ENCODE results near the gene ABCA4.
"Not testable (repeated sequence)": the region's sequence is repeated elsewhere in the genome, so short reads cannot be mapped to it uniquely, and the experiment has no call there.

The ABCA4 gene

DNA sequence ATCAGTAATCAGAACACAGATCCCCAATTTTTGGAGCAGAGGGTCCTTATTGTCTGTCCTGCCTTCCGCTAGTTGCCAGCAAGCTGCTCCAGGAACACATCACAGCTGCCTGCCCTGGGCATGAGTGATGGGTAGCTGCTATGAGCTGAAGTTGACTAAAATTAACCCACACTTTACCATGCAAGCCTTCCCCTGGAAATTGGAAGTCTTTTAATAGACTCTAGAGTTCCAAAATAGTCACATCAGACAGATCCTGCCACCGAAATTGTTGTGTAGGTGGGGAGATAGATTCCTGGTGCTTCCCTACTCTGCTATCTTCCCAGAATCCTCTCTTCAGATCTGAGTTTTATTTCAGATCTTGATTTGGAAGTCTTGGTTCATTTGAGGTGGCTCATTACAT, 148.6 kb downstream of the ABCA4 start:
- DNase-seq = no peak

DNA sequence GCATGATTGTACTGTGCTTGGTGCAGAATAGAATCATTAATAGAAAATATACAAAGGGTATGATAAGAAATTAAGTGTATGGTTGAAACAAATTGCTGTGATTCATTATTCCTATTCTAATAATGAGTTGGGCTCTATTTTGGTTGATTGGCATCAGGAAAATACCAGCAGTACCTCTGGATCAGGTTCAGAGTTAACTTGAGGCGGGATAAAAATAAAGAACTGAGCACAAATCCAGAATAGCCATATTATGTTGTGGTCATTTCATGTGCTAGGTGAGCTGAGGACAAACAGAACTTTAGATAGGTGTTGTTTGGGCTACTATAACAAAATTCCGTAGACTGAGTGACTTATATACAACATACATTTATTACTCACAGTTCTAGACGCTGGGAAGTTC, 151.1 kb downstream of the ABCA4 start:
- no peak for DNase-seq

DNA sequence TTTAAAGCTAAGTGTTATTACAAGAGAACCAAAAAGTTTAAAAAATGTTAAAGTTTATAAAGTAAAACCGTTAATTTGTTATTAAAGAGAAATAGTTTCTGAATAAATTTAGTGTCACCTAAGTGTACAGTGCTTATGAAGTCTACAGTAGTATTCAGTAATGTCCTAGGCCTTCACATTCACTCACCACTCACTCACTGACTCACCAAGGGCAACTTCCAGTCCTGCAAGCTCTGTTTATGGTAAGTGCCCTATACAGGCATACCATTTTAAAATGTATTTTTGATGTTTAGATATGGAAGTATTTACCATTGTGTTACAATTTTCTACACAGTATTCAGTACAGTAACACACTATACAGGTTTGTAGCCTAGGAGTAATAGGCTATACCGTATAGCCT, 151.6 kb downstream of the ABCA4 start:
- DNase-seq = no peak

DNA sequence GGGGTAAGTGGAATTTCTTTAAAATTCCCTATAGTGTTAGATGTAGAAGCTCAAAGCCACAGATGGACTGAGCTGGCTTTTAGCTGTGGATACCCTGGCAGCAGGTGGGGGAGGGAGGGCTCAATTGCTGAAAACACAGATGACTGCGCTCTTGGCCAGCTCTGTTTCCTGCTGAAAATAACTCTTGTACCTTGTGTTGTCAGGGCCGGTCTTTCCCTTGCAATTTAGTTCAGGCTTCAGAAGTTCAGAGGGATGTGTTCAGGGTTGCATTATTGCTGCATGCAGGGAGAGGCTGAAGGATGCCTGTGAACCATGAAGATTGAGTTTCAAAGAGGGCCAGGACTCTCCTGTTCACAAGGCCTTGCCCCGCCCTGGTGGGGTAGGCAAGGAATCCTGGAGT, 153.6 kb downstream of the ABCA4 start:
- no peak for DNase-seq

DNA sequence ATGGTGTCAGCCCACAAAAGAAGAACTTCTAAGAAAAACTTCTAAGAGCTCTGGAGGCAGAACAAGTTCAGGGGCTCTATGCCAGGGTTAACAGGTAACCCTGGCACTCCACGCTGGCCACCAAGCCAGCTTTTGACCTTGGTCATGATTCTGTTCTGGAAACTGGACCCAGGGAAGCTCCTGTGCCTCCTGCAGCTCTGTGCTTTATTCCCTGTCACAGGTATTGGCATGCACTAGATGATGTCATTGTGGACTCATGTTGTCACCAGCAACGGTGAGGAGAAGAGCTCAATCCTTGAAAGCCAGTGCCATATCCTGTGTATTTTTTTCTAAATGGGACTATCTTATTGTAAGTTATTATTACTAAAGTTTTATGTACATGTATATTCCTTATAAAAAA, 155.1 kb downstream of the ABCA4 start:
- DNase-seq = no peak

DNA sequence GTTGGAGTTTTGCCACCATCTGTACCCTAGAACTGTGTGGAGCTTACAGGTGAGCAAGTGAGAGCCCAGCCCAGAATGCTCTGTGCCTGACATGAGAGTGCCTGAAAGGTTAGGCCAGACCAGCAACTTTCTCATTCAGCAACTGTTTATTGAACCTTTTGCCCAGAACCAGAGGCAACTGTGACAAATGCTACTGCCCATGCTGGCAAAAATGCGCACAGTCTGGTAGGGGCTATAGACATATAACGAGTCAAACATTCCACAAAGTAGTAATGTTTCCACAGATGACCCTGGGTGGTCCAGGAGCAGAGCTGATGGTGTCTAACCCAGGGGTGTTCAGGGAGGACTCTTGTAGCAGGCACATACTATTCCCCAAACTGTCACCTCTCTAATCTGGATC, 155.7 kb downstream of the ABCA4 start:
- DNase-seq = no peak

DNA sequence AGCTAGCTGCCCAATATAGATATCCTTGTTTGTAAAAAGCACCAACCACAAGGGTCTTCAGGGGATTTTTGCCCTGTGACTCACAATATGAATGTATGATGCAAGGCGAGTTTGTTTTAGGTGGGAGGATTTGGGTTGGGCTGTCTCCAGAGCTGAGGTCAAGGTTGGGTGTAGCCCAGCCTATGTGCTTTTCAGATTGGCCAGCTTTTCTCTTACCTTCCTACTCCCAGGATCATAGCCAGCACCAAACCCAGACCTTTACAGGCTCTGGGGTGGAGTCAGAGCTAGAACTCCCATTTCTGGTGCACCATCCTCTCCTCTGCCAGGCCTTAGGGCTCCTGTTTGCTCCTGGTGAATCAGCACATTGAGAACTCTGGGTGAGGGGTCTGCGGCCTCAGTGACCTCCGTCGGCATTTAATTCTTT, 156.2 kb downstream of the ABCA4 start:
- no peak for DNase-seq

DNA sequence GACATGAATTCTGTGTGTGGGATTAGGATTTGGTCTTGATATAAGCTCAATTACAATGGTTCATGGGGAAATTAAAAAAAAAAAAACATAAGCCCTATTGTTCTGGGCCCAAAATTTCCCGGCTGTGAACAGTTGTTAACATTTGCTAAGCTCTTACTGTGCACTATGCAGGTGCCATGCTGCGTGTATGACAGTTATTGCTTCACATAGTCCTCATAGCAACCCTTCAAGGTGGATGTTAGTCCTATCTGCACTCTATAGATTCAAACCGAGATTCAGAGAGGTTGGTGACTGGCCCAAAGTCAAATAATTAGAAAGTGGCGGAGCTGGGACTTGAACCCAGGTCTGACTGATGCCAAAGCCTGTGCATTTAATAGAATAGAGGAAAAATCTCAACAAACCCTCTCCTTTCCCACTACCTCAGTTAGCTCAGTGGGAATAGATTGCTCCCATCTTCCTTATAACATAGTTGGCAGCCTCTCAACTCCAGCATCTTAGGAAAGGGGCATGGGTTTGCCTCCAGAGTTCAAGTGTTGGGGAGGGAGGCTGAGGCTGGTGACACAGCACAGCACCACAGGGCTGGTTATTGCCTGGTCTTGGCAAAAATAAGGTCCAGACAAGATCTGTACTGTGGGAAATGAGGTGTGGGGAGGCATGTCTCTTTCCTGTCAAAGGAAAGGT, 156.7 kb downstream of the ABCA4 start:
- DNase-seq = no peak

DNA sequence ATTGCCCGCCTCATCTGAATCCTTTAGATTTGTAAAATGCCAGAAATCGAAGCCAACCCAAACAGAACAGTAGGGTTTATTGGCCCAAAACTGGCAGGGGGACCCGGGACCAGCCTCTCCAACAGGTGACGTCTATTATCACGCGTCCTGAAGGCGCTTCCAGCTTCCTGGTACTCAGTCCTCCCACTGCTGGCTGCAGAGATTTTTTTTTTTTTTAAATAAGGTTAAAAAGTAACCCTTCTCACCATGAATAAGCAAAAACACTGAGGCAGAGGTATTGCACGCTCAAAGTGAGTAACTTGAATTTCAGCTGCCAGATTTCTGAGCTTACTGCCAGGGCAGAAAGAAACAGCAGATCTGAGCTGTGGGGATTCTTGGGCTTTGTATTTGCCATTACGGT, 157.4 kb downstream of the ABCA4 start:
- DNase-seq = no peak

DNA sequence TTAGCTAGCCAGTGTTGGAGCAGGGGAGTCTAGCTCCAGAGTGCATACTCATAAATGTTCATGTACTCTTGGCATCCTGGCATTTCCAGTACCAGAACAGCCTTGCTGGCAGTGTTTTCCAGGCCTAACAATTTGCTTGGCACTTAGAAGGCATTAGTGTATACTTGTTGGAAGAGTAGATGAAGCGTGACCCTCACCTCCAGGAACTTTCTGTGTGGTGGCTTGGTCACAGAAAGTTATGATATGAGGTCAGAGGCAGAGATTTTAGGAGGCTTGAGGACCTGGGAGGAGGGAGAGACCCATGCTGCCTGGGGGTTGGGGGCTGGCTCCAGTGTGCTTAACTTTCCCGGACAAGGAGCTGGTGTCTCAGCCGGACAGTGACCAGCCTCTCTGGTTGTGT, 159.0 kb downstream of the ABCA4 start:
- no peak for DNase-seq

DNA sequence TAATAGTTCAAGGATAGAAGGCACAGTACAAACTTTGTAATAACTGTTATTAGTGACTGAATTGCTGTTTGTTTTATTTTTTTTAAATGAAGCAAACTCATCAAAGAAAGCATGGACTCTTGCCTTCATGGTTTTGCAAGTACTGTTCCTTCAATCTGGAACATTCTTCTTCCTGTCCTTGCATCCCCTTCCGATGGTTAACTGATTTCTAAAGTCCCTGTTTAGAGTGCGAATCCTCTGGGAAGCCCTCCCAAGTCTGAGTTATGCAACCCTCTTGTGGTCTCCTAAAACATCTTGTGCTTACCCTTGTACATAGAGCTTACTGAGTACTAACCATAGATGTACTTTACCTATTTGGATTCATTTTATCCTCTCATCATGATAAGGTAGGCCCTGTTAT, 159.5 kb downstream of the ABCA4 start:
- no peak for DNase-seq

DNA sequence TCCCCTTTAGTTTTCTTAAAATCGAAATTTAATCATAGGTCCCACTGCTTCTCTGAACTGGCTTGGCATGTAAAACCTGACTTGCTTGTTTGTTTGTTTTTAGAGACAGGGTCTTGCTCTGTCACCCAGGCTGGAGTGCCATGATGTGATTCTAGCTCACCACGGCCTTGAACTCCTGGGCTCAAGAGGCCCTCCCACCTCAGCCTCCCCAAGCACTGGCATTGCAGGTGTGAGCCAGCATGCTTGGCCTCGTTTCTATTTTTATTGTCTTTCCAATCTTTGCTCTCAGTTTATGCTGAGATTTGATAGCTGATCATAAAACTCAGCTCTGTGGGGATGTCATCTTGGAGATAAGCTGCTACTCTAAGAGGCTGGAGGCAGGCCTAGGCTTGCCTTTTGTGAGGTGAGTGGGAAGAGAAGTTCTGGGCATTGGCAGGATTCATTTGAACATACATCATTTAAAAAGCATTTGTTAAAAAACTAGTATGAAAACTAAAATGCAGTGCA, 160.3 kb downstream of the ABCA4 start:
- no peak for DNase-seq

DNA sequence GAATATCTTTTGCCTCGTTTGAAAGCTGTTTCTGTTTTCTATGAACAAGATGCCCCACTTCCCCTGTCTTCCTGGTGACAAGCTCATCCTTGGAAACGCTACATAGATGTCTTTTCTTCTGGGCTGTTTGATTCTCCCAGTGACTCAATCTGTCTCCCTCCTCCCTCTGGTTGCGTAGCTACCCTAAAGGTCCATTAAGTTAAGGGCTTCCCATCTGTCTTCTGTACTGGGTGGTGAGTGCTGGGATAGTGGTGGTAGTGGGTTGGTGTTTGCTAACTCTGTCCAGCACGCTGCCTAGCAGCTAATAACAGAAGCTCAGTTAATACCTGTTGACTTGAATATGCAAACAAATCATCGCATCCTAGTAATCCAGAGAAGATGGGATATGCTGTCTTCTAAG, 161.5 kb downstream of the ABCA4 start:
- no peak for DNase-seq

DNA sequence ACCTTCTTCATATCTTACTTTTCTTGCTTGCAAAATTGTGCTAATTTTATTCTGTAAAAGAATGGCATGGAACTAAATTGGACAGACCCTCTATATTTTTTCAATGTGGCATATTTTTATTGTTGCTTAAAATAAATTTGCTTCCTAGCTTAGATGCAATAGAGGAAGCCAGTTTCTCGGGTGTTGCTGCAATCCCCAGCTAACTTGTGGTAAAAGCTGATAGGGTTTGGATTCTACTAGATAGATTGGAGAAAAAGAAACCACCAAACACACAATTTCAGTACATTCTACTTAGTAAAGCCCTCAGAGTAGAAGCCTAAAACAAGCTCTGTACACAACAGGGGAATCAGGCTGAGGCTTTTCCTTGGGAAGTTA, 162.2 kb downstream of the ABCA4 start:
- DNase-seq = no peak

DNA sequence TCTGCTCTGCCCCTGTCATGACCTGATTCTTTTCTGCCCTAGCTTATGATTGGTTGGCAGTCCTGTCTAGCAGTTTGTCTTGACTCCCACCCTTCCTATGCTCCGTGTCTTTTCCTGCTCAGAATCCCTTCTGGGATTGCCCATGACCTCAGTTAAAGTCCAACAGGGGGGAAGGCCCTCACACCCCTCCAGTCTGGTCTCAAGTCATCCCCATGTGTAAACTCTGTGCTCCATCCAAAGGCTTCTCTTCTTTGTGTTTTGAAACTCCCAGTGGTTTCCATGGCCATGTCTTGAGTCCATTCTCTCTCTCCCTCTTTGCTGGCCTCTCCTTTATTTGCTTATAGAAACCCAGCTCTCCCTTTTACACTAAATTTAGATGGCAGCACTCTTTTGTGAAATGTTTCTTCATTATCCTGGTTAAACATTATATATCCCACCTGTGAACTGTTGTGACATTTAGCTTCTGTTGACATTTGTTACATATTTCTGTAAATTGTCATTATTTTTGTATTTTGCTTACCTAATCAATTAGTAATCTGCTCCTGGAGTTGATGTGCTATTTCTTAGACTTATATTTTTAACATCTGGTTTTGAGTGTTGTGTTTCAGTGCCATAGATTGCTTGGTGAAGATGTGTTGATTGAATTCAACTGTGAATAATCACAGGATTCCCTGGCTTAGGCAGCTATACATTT, 162.8 kb downstream of the ABCA4 start:
- no peak for DNase-seq

DNA sequence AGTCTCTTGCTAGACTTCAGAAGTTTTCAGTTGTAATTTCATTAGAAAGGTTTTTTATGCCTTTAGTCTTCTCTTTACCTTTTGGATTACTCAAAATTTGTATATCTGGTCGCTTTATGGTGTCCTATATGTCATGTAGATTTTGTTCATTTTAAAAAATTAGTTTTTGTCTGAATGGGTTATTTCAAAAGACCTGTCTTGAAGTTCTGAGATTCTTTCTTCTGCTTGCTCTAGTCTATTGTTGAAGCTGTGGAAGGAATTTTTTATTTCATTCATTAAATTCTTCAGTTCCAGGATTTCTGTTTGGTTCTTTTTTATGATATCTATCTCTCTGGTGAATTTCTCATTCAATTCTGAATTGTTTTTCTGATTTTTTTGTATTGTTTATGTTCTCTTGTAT, 165.2 kb downstream of the ABCA4 start:
- DNase-seq = no peak

DNA sequence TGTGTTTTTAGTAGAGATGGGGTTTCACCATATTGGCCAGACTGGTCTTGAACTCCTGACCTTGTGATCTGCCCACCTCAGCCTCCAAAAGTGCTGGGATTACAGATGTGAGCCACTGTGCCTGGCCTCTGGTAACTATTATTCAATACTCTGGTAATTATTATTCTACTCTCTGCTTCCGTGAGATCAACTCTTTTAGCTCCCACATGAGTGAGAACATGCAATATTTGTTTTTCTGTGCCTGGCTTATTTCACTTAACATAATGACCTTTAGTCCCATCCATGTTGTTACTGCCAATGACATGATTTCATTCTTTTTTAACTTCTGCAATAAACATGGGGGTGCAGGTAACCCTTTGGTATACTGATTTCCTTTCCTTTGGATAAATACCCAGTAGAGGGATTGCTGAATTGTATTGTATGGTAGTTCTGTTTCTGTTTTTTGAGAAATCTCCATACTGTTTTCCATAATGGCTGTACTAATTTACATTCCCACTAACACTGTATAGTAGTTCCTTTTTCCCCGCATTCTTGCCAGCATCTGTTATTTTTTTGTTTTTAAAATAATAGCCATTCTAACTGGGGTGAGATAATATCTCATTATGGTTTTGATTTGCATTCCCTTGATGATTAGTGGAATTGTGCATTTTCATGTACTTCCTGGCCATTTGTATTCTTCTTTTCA, 173.8 kb downstream of the ABCA4 start:
- not testable (repeated sequence) for DNase-seq

All from activated CD4-positive, alpha-beta T cell treated with anti-CD3 and anti-CD28 coated beads for 1 hour (primary cell).